GM19372 (cell line): Measurements from ENCODE around the gene TGDS.
A peak's percentile ranks its signal among the peaks of the same experiment; 100 is the strongest.

Source experiments
- ATAC-seq: cut with Tn5 transposase; IDR thresholded peaks from one replicate; pipeline ENCODE4 v1.9.1; 2021; ENCODE audit warnings: mild to moderate bottlenecking, low read depth, moderate library complexity; ENCODE audit not compliant: unreplicated experiment

Gene TGDS

GRCh38 chr13:94601446-94602431 lies 5.8 kb upstream of the TGDS start, which contains the start of gene GPR180:
Gene GPR180 (plus strand): TSS chr13:94601857. CDS start chr13:94601928, 71 bp downstream.
- ATAC-seq, result peak; percentile 99

GRCh38 chr13:94599877-94600276 lies 3.9 kb upstream of the TGDS start:
- no peak for ATAC-seq

- no peak for ATAC-seq
Observed at GRCh38 chr13:94598281-94598680, 2.3 kb upstream of the TGDS start.

- ATAC-seq, result no peak
Observed at GRCh38 chr13:94596575-94596971, 621 bp upstream of the TGDS start.

DNA sequence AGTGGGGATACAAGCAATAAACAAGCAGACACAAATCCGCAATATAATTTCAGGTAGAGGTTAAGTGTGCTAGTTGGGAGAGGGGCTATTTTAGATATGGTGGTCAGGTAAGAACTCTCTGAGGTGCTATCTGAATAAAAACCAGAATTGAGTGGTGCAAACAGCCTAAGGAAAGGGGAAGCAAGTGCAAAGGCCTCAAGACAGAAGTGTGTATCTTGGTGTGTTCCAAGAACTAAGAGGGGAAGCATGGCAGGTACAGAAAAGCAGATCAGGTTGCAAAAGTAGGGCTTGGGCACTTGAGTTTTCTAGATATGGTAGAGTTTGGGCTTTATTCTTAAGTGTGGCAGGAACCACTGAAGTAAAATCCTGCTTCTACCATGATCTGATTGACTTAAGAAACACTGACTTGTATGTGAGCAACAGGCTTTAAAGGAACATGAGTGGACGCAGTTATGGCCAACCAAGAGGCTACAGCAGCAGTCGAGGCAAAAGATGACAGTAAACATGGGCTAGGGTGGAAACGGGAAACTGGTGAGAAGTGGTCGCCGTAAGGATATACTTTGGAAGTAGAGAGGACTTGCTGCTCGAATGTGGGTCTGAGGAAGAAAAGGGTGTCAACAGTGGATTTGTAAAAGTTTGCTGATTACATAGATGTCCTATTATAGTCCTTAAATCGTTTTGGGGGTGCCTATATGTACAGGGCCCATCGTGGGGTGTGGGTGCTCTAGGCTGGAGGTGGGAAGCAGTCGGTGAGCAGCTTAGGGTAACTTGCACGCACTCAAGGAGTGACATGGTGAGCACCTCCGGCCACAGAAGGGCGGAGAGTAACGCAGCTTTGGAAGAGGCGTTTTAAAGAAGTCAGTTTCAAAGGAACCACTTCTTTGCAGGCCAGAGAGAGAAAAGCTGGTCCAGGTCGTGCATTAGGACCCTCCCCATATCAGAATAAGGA lies 677 bp downstream of the TGDS start:
- ATAC-seq, result peak; percentile 44

DNA sequence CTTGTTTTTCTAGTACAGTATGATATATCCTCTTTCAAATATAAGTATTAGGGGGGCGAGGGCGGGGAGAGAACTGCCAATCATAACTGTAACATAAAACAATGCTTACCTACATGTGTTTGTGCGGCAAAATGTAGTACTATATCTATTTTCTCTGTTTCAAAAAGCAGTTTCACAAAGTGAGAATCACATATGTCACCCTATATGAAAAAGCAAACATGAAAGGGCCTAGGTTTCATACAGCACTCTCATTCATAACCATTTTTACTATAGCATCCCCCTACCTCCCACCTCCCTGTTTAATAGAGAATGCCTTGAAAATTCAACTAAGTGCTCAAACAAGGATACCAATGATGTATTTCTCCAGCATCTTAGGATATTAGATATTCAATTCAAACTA lies 5.2 kb downstream of the TGDS start:
- no peak for ATAC-seq

DNA sequence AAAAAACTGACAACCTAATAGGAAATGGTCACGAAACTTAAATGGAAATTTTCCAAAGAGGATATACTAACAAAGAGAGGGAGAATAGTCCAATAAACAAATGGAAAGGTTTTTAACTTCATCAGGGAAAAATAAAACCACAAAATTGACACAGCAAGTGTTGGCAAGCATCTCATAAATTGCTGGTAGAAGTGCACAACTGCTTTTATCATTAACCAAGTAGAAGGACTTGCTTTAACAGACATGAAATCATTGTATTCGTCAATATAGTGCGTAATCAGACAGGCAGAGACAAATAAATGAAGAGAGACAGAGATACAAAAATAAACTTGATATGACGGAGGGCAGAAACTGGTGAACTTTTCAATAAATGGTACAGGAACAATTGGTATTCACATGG lies 7.4 kb downstream of the TGDS start:
- ATAC-seq, result no peak

DNA sequence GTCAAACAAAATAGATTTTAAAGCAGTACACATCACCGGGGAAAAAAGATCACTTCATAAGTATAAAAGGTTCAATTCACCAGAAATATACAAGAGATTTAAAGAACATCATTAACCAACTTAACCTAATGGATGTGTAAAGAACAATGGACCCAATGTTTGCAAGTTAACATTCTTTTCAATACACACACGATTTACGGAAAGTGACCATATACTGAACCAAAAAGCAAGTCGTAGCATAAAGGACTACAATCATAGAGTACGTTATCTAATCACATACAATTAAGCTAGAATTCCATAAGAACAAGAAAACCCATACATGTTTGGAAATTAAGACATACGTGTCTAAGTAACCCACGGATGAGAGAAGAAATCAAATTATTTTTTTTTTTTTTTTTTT lies 9.6 kb downstream of the TGDS start:
- no peak for ATAC-seq

DNA sequence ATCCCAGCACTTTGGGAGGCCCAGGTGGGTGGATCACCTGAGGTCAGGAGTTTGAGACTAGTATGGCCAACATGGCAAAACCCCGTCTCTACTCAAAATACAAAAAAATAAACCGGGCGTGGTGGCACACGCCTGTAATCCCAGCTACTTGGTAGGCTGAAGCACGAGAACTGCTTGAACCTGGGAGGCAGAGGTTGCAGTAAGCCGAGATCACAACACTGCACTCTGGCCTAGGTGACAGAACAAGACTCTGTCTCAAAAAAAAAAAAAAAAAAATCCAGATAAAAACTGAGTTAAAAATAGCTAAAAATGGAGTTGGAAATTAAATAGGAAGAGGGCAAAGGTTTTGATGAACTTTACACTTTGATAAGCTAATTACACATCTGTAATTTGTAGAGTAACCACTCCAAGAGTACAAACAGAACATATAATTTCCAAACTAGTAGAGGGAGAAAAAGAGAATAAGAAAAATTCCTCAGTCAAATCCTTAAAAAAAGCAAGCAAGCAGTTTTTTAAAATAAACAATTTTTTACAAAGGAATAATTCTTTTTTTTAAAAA lies 10.3 kb downstream of the TGDS start:
- no peak for ATAC-seq

- no peak for ATAC-seq
Observed at GRCh38 chr13:94583926-94584325, 12.0 kb downstream of the TGDS start.

GRCh38 chr13:94579063-94579462 lies 16.9 kb downstream of the TGDS start:
- no peak for ATAC-seq

DNA sequence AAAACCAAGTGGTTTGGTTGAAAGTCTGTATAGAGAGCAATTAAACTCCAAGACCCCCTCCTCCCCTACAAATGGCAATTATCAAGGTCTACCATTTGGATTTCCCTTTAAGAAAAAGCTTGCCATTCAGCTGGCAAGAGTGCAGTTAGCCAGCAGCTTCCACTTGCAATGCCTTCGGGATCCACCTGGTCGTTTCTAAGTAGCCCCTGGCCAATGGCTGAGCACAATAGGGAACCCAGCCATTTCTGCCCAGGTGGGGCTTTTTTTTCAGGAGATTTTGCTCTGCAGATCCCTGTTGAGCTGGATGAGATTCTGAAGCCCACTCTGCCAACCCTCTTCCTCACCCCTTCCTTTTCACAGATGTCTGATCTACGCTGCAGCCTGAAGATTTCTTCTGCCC lies 26.3 kb downstream of the TGDS start:
- ATAC-seq, result no peak

DNA sequence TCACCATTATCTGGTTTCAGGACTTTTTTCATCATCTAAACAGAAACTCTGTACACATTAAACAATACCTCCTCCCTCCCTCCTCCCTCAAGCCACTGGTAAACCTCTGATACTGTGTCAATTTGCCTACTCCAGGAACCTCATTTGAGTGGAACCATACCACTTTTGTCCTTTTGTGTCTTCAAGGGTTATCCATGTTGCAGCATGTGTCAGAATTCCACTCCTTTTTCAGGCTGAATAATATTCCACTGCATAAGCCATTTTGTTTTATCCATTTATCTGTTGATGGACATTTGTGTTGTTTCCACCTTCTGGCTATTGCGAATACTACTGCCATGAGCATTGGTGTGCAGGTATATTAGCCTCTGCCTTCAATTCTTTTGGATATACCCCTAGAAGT lies 27.5 kb downstream of the TGDS start:
- no peak for ATAC-seq

DNA sequence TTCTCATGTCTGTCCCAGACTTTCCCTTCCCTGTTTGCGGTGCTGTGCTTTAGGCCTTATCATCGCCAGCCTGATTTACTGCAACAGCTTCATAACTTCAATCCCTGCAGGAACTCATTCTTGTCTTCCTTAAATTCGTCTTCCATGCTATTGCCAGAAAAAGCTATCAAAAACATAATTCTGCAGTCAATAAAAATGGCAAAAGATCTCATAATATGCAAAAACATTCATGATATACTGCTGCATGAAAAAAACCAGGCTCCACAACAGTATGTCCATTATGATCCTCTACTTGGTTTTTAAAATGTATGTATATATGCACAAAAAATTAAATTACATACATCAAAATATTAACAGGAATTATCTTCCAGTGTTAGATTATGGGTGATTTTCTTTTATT lies 28.4 kb downstream of the TGDS start:
- ATAC-seq, result no peak

- no peak for ATAC-seq
Observed at GRCh38 chr13:94561126-94561525, 34.8 kb downstream of the TGDS start.

- ATAC-seq, result no peak
Observed at GRCh38 chr13:94560116-94560515, 35.8 kb downstream of the TGDS start.

DNA sequence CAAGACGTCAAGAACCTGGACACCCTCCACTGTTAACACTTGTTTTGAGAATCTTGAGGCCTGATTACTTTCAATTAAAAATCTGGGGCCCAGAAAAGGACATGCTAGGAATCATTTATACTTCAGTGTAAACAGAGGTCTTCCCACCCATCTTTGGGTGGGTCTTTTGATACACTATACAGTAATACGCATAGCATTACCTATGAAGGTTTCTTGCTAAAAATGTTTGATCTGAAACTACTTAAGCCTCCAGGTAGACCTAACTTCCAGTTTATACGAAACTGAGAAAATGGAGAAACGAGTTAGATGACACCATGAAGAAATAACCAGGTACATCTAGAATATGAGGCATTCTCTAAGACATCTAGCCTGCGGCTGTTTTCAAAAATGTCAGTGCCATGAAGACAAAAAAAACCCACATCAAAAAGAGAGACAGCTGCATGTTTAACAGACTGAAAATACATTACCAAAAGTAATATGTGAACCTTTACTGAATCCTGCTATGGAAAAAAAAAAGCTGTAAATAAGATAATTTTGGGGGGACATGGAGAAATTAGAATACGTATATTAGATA lies 36.6 kb downstream of the TGDS start:
- no peak for ATAC-seq

DNA sequence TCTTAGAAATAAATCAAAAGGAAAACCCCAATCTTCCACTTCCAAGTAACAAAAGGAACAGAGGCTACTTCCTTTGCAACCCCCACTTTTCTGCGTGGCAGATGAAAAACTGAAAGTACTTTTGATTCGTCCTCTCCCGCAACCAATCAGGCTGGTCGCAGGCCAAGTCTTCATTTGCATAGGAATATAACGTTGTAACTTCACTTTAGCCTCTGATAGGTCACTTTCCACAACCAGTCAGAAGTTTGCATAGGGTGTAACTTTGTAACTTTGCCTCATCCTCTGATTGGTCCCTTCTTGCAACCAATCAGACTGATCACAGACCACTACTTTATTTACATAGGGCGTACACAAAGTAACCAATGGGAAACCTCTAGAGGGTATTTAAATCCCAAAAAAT lies 37.2 kb downstream of the TGDS start:
- ATAC-seq, result no peak

- ATAC-seq, result no peak
Observed at GRCh38 chr13:94557684-94558235, 38.2 kb downstream of the TGDS start.

DNA sequence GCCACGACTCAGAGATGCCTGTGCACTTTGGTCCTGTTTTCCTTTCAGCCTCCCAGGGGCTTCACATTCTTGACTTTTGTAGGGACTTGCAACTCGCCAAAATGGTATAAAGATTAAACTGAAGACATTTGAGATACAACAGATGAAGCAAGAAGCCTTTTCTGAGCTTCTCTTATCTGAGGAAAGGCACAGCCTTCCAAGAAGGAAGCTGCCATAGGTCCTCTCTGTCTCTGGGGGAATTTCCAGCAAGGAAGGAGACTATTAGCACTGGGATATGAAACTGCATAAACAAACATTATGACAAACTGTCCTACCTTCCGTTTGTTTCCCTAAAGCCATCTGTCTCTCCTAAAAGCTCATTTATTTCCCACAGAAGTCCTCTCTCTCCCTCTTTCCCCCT lies 39.3 kb downstream of the TGDS start:
- no peak for ATAC-seq
